H1 (cell line): ENCODE results near the gene IL17RA. TPM values are rescaled to one million over a fixed set of nuclear protein-coding genes. Genes with fewer than 3 reads are reported as not detected.

ENCODE experiments used
- ASH2L ChIP-seq: fragments of 200-600, 300-600 bp; sonication (generic); IDR thresholded peaks from one replicate; pipeline ENCODE4 v1.7.1; 2017; ENCODE audit warnings: low read length
- CHD1 ChIP-seq: IDR thresholded peaks from 2 replicates; pipeline ENCODE4 v1.6.1; 2012; ENCODE audit warnings: low read depth, low read length, improper control_type of control experiment
- FOSL1 ChIP-seq: IDR thresholded peaks from 2 replicates; pipeline ENCODE4 v1.6.1; 2011; ENCODE audit warnings: mild to moderate bottlenecking, low read depth, low read length, moderate library complexity; ENCODE audit not compliant: insufficient read depth
- HDAC2 ChIP-seq, 2 experiments: fragments of 300-600 bp in 1 of 2; sonication (generic) in 1 of 2; IDR thresholded peaks; 2 replicates each; pipeline ENCODE4 v1.6.1; 2011 to 2012; ENCODE audit warnings: low read depth in 2 of 2, low read length in 2 of 2, mild to moderate bottlenecking in 2 of 2, moderate library complexity in 2 of 2, borderline replicate concordance in 1 of 2, inconsistent platforms in 1 of 2
- KDM1A ChIP-seq: fragments of 200-600, 300-600 bp; sonication (generic); IDR thresholded peaks from 2 replicates; pipeline ENCODE4 v1.7.1; 2016; ENCODE audit warnings: mild to moderate bottlenecking, low read length, borderline replicate concordance
- RFX5 ChIP-seq: IDR thresholded peaks from 2 replicates; pipeline ENCODE4 v1.6.1; 2011; ENCODE audit warnings: low read depth, low read length, improper control_type of control experiment, borderline replicate concordance
- SIX5 ChIP-seq: IDR thresholded peaks from 2 replicates; pipeline ENCODE4 v1.6.1; 2011; ENCODE audit warnings: mild to moderate bottlenecking, low read depth, low read length
- SP1 ChIP-seq: IDR thresholded peaks from 2 replicates; pipeline ENCODE4 v1.6.1; 2011; ENCODE audit warnings: low read depth, low read length
- polyA plus RNA-seq, 7 experiments: library from polyadenylated mRNA; depleted of rRNA in 3 of 7; stranded (reverse) in 5 of 7; unstranded in 2 of 7; fragments of >200 nt in 5 of 7; fragments of 200-250 nt in 2 of 7; gene quantifications; 1 replicate in 5 of 7; 2 replicates in 1 of 7; 4 replicates in 1 of 7; pipeline versions ENCODE4 v1.2.1 to v1.2.3, GENCODE V29; 2011 to 2013; ENCODE audit warnings: missing spikeins in 2 of 7, mixed read lengths in 2 of 7
- total RNA-seq: library from RNA; stranded (reverse); fragmentation: NEBNext Ultra II Directional; extraction: Animal tissue kit (Norgen Biotek cat#: 25700); gene quantifications from 2 replicates; pipeline ENCODE4 v1.2.1, GENCODE V29; 2021
- TF ChIP-seq, protein P1 (sequence below): fragments of 300-600 bp; sonication (generic); IDR thresholded peaks from 2 replicates; pipeline ENCODE4 v1.7.1; 2012; ENCODE audit warnings: low read length, moderate library complexity, mild to moderate bottlenecking, inconsistent platforms; ENCODE audit not compliant: insufficient replicate concordance

The IL17RA gene
- total and polyA plus RNA-seq, 2 of the 8 experiments (the other 6 are each of a cell fraction or from before 2014, with no cell fraction given), result 5.6 to 9.9 TPM

DNA sequence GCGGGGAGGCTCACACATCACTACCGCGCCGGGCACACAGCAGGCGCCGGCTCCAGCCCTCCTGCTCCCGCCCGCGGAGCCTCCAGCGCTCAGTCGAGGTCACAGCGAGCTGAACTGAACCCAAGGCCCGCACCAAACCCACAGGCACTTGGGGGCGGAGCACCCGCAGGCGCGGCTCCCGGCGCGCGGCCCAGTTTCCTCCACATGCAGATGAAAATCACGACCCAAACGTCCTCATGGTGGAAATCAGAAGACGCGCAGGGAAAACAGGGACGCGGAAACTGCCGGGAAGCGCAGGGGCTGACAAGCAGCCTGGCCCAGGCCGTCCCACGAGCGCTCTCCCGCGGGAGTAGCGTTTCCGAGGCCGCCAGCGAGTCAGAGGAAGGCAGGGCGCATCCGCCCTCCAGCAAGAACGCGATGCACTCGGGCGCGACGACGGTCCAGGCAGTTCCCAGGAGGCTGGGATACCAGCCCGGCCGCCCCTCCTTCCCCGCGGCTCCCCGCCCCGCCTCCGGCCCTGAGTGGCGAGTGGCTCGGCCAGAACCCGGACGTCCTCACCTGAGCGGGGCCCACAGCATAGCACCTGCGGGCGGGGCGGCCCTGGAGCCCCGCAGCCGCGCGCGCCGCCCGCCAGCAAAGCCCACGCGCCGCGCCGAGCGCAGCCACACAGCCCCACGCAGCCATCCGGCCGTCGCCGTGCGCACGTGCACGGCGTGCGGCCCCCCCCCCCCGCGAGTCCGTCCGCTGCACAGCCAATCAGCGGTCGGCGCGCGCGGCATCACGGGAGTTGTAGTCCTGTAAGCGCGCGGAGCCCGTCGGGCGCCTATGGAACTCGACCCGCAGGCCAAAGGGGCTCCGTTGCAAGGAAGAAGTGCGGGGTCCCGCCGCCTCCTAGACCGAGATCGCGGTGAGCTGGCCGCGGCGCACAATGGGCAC lies 74.0 kb downstream of the IL17RA start, which contains the start of gene HDHD5 (continued):
- TF ChIP-seq, protein P1, sequence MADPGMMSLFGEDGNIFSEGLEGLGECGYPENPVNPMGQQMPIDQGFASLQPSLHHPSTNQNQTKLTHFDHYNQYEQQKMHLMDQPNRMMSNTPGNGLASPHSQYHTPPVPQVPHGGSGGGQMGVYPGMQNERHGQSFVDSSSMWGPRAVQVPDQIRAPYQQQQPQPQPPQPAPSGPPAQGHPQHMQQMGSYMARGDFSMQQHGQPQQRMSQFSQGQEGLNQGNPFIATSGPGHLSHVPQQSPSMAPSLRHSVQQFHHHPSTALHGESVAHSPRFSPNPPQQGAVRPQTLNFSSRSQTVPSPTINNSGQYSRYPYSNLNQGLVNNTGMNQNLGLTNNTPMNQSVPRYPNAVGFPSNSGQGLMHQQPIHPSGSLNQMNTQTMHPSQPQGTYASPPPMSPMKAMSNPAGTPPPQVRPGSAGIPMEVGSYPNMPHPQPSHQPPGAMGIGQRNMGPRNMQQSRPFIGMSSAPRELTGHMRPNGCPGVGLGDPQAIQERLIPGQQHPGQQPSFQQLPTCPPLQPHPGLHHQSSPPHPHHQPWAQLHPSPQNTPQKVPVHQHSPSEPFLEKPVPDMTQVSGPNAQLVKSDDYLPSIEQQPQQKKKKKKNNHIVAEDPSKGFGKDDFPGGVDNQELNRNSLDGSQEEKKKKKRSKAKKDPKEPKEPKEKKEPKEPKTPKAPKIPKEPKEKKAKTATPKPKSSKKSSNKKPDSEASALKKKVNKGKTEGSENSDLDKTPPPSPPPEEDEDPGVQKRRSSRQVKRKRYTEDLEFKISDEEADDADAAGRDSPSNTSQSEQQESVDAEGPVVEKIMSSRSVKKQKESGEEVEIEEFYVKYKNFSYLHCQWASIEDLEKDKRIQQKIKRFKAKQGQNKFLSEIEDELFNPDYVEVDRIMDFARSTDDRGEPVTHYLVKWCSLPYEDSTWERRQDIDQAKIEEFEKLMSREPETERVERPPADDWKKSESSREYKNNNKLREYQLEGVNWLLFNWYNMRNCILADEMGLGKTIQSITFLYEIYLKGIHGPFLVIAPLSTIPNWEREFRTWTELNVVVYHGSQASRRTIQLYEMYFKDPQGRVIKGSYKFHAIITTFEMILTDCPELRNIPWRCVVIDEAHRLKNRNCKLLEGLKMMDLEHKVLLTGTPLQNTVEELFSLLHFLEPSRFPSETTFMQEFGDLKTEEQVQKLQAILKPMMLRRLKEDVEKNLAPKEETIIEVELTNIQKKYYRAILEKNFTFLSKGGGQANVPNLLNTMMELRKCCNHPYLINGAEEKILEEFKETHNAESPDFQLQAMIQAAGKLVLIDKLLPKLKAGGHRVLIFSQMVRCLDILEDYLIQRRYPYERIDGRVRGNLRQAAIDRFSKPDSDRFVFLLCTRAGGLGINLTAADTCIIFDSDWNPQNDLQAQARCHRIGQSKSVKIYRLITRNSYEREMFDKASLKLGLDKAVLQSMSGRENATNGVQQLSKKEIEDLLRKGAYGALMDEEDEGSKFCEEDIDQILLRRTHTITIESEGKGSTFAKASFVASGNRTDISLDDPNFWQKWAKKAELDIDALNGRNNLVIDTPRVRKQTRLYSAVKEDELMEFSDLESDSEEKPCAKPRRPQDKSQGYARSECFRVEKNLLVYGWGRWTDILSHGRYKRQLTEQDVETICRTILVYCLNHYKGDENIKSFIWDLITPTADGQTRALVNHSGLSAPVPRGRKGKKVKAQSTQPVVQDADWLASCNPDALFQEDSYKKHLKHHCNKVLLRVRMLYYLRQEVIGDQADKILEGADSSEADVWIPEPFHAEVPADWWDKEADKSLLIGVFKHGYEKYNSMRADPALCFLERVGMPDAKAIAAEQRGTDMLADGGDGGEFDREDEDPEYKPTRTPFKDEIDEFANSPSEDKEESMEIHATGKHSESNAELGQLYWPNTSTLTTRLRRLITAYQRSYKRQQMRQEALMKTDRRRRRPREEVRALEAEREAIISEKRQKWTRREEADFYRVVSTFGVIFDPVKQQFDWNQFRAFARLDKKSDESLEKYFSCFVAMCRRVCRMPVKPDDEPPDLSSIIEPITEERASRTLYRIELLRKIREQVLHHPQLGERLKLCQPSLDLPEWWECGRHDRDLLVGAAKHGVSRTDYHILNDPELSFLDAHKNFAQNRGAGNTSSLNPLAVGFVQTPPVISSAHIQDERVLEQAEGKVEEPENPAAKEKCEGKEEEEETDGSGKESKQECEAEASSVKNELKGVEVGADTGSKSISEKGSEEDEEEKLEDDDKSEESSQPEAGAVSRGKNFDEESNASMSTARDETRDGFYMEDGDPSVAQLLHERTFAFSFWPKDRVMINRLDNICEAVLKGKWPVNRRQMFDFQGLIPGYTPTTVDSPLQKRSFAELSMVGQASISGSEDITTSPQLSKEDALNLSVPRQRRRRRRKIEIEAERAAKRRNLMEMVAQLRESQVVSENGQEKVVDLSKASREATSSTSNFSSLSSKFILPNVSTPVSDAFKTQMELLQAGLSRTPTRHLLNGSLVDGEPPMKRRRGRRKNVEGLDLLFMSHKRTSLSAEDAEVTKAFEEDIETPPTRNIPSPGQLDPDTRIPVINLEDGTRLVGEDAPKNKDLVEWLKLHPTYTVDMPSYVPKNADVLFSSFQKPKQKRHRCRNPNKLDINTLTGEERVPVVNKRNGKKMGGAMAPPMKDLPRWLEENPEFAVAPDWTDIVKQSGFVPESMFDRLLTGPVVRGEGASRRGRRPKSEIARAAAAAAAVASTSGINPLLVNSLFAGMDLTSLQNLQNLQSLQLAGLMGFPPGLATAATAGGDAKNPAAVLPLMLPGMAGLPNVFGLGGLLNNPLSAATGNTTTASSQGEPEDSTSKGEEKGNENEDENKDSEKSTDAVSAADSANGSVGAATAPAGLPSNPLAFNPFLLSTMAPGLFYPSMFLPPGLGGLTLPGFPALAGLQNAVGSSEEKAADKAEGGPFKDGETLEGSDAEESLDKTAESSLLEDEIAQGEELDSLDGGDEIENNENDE, result no peak
- peak; percentile 55 for TF ChIP-seq SIX5
- no peak for TF ChIP-seq SP1
- no peak for TF ChIP-seq KDM1A
- TF ChIP-seq CHD1, result no peak
- no peak for TF ChIP-seq RFX5
- peak; percentile 72 for TF ChIP-seq ASH2L
- no peak for TF ChIP-seq FOSL1
- TF ChIP-seq HDAC2 (IDR thresholded peaks at IDR 0.05; ENCODE audit: borderline replicate concordance in 1 of 2, low read depth in 2 of 2, low read length in 2 of 2), result peak in 1 of 2 experiments; percentile 71; a peak in 2 of 4 replicates
